SH-SY5Y (cell line): ENCODE measurements around the gene NID1.

Experiments
- GATA2 ChIP-seq: IDR thresholded peaks from 2 replicates; pipeline ENCODE4 v1.6.1; 2011; ENCODE audit warnings: mild to moderate bottlenecking, low read depth, low read length
- GATA3 ChIP-seq: IDR thresholded peaks from 2 replicates; pipeline ENCODE4 v1.6.1; 2011; ENCODE audit warnings: low read depth, mild to moderate bottlenecking, low read length, moderate library complexity

The NID1 gene

GRCh38 chr1:236063551-236063918 lies 1.4 kb downstream of the NID1 start:
- TF ChIP-seq GATA2: no peak
- no peak for TF ChIP-seq GATA3

DNA sequence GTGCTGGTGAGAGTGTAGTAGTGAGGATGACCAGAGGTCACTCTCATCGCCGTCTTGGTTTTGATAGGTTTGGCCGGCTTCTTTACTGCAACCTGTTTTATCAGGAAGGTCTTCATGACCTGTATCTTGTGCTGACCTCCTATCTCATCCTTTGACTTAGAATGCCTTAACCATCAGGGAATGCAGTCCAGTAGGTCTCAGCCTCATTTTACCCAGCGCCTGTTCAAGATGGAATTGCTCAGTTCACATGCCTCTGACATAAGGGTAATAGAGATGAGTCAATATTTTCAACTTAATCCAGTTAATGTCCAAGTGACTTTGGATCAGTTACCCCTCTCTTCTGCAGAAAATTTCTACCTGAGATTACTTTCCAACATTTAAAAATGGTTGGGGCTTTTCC lies 4.6 kb downstream of the NID1 start:
- no peak for TF ChIP-seq GATA2
- TF ChIP-seq GATA3: no peak

DNA sequence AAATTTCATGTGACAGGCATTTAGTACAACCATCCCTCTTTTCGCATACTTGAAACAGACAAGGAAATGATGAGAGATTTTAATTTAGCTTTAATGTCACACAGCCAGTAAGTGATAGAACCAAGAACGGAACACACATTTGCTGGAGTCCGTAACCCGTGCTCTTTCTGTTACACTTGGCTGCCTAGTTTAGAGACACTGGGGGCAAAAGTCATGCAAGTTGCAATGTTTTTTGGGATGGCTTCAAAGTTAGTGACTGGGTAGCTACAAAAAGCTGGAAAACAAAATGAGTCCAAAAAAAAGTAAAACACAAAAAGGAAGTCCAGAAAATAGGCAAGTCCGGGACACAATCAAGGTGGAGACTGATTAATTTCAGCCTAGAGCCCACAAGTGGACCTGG lies 5.9 kb downstream of the NID1 start:
- TF ChIP-seq GATA3 (no peak), GATA2 (no peak)

GRCh38 chr1:236058141-236058934 lies 6.6 kb downstream of the NID1 start:
- no peak for TF ChIP-seq GATA2
- no peak for TF ChIP-seq GATA3

DNA sequence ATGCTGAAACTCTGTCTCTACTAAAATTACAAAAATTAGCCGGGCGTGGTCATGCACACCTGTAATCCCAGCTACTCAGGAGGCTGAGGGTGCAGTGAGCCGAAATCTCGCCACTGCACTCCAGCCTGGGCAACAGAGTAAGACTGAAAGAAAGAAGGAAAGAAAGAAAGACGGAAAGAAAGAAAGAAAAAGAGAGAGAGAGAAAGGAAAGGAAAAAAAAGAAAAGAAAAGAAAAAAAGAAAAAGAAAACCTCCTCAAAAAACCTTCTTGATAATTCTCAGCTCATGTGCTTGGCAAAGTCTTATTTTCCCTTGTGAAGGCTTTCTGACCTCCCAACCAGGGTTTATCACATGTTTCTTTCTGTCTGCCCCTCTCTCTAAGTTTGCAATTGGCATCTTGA lies 7.3 kb downstream of the NID1 start:
- no peak for TF ChIP-seq GATA3
- no peak for TF ChIP-seq GATA2

DNA sequence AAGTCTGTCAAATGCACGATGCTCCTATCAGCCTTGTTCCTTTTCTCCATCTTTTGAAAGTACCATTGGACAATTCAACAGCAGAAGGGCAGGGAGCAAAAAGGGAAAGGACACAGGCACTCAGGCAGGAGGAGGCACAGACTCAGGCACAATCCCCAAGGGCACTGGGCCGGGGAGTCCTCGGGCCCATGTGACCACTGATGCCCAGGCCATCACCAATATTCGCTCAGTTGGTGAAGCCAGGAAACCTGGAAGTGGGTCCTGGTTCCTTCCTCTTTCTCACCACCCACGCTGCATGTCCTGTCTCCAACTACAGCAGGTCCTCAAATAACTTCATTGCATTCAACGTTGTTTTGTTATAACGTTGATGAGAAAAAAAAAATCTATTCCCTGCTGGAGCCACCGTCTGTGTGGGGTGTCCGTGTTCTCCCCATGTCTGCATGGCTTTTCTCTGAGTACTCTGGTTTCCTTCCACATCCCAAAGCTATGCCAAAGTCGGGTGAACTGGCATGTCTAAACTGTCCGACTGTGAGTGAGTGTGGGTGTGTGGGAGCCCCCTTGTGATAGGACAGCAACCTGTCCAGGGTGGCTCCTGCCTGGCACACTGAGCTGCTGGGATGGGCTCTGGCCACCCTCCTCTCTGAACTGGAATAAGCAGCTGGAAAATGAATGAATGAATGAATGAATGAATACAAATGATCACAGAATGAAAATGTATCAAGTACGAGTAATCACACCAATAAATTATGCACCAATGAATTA lies 12.5 kb downstream of the NID1 start:
- TF ChIP-seq GATA2 (no peak), GATA3 (no peak)

DNA sequence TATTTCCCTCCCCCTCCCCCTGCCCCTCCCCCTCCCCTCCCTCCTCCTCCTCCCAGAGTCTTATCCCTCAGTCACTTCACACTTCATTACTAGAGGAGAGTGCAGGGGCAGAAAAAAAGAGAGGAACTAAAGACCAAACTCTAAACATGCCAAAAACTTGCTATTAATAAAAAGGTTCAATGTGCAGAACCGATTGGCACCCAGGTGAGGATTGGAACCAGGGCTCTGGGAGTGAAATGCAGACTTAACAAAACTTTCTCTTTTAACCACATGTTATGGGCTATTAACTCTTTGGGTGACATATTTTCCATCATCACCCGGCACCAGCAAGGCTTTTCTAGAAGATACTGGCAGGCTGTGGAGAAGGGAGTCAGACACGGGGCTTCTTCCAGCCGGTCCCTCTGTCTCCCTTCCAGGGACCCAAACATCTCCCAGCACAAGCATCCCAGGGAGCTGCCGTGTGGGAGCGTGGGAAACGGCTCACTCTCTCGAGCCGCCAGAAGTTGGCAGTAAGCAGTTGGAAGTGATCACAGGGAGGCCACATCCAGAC lies 13.6 kb downstream of the NID1 start:
- no peak for TF ChIP-seq GATA2
- no peak for TF ChIP-seq GATA3

- TF ChIP-seq GATA2: no peak
- no peak for TF ChIP-seq GATA3
Measured at GRCh38 chr1:236045771-236046170, 19.1 kb downstream of the NID1 start.

DNA sequence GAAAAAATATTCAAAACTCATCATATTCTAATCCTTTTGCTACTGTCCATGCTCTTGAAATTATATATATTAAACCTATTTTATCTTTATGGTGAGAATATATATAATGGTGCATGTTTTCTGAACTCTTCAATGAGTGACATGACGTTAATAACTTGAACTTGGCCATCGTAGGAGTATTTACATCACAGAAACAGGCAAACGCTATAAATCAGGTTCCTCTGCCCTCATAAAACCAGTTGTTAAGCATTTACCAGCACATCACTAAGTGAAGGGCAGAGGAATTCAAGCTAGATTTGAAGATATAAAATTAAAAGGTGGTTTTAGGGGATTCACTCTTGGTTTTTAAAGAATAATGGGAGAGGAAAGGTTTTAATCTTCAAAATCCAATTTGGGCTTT lies 20.5 kb downstream of the NID1 start:
- no peak for TF ChIP-seq GATA2
- no peak for TF ChIP-seq GATA3

DNA sequence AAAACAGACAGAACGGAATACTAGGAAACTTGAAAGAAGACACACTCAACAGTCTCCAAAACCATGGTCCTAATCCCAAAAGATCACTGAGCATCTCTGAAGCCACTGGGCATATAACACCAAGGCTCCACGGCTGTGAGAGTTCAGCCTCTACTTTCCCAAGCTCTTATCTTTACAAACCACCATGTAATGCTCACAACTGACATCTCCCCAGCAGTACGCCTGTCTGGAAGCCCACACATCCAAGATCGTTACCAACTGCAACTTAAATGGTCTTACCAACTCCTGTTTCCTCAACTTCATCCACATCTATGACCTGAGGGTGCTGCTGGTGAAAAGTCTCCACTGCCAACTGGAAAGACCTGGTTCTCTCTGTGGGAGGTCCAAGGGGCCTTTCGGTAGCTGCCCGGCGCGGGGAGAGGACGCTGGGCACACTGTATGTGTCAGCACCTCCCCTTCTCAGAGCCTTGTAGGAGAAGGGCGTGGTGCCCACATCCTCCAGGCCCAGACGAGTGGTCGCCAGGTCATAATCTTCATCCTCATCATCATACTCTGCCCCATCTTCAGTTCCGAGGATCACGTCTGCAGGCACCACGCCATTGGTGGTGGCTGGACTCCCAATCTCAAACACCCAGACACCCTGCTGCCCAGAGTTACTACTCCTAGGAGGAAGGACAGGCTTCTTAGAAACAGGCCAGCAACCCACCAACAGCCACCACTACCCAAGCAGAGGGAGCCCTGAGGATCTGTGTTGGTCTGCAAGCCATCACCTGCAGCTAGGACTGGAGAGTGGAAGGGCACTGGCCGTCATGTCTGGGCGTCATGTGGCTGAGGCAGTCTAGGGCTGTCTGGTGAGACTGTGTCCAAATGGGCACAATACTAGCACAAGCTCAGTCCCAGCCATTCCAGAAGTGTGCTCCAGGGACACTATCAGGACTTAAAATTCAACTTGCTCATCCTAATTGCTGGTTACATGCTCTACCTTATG lies 23.0 kb downstream of the NID1 start:
- TF ChIP-seq GATA3 (no peak), GATA2 (no peak)

GRCh38 chr1:236039740-236040685 lies 24.9 kb downstream of the NID1 start:
- TF ChIP-seq GATA2 (no peak), GATA3 (no peak)

DNA sequence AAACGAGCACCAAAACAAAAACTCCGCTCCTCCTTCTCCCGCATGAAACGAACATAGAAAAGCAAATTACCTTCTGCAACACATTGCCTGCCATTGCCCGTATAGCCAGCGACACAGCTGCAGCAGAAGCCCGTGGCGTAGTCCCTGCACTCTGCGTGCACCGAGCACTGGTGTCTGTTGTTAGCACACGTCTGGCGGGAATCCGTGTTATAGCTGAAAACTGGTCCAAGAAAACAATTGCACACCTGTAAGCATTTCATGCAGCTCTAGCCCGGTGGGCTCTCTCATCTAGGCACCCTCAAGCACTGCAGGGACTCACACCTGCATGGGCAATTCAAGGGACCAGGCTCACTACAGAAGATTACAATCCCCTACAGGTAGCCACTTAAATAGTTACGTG lies 26.9 kb downstream of the NID1 start:
- TF ChIP-seq GATA3 (no peak), GATA2 (no peak)

- no peak for TF ChIP-seq GATA2
- TF ChIP-seq GATA3: no peak
Measured at GRCh38 chr1:236035681-236036101, 29.2 kb downstream of the NID1 start.

DNA sequence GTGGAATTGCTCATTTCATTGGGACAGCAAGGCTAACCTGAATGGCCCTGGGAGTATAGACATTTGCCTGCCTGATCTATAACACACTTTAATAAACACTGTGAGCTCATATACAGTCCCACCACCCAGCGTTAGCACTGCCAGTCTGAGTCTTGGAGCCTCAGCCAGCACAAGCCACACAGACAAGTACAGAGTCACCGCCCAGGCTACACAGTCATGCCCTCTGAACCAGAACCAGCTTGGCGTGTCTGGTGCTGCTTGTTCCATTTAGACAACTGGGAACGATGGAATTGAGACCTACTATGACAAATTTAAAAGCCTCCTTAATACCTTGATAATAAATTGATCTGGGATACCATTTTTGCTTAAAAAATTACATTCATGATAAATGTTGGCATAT lies 31.6 kb downstream of the NID1 start:
- TF ChIP-seq GATA2 (no peak), GATA3 (no peak)
